Heart left ventricle (tissue), 13 donors: Measurements from ENCODE around the gene DCAF11.

Experiments used
- CTCF ChIP-seq, 12 donors: fragments of 200-600 bp; sonication (generic) in 4 of 12; IDR thresholded peaks; one replicate each; pipeline versions ENCODE4 v1.5.0 to v1.8.0; 2018 to 2022; ENCODE audit warnings: antibody characterized with exemption in 12 of 12, mild to moderate bottlenecking in 5 of 12
- POLR2A ChIP-seq, 2 donors: fragments of 450-650 bp; IDR thresholded peaks; one replicate each; pipeline ENCODE4 v1.6.1; 2017; ENCODE audit warnings: antibody characterized with exemption in 2 of 2, mild to moderate bottlenecking in 2 of 2, moderate library complexity in 2 of 2
- donor health status: ischemic (EF 13 %, LVEDD 7.1; RV severe dilation, severe dysfunction).
- donor health status: DM: no; HTN: yes; CAD: no.
- donor health status: DM: no; HTN: no; CAD: no.
- donor health status: ischemic (EF 25% LVEDD 6.9; RV normal size, moderate dysfunction).
- donor health status: ischemic (EF 25% LVEDD 5.7; RV mildly dilated, moderate dysfunction).
- donor health status: ischemic (EF 35%, LVEDD 5.7; RV mildly dilated, moderate dysfunction).
- donor health status: nonischemic (EF 11% LVEDD 7.7; RV severe dilation, severe dysfunction).
- donor health status: DM: yes; HTN: yes; CAD: no.
- donor health status: PGD.
- donor health status: ischemic (EF 29% LVEDD 5.4; RV normal size, mild dysfunction).
- donor health status: nonischemic (EF 23%, LVEDD 6.1; RV moderate dilation, normal function).

GRCh38 chr14:24137529-24138395 is 23.2 kb downstream of the DCAF11 start:
- TF ChIP-seq CTCF (IDR thresholded peaks at IDR 0.05) (no peak), POLR2A (IDR thresholded peaks at IDR 0.05) (no peak)
